SK-N-SH treated with all-trans-retinoic acid at 6 μM for 48 hours (cell line): ENCODE data around the gene MED15.
"Not testable (repeated sequence)": the region's sequence is repeated elsewhere in the genome, so short reads cannot be mapped to it uniquely, and the experiment has no call there.

Experiments used
- ATAC-seq: fragments of 200-7000 bp; cut with Tn5 transposase; 3 replicates; pipeline ENCODE4 v1.9.1; 2020; ENCODE audit warnings: mild to moderate bottlenecking, moderate library complexity
- ARNTL ChIP-seq: fragments of 450-650 bp; formaldehyde crosslinking; IDR thresholded peaks from 2 replicates; pipeline ENCODE4 v1.5.0; 2020; ENCODE audit warnings: low read depth, mild to moderate bottlenecking, moderate library complexity, borderline replicate concordance
- BACH2 ChIP-seq: fragments of 250-450 bp; sonication (Bioruptor Pico); IDR thresholded peaks from 2 replicates; pipeline ENCODE4 v1.9.0; 2021; ENCODE audit warnings: mild to moderate bottlenecking, borderline replicate concordance
- CSDC2 ChIP-seq: fragments of 250-450 bp; sonication (Bioruptor Pico); IDR thresholded peaks from 2 replicates; pipeline ENCODE4 v1.5.0; 2020; ENCODE audit warnings: mild to moderate bottlenecking, moderate library complexity
- CSRNP3 ChIP-seq: fragments of 250-450 bp; sonication (Bioruptor Pico); IDR thresholded peaks from 2 replicates; pipeline ENCODE4 v1.5.1; 2021; ENCODE audit warnings: mild to moderate bottlenecking, moderate library complexity
- ESRRG ChIP-seq: fragments of 250-450 bp; sonication (Bioruptor Pico); IDR thresholded peaks from 2 replicates; pipeline ENCODE4 v1.6.1; 2021; ENCODE audit warnings: mild to moderate bottlenecking
- POU6F1 ChIP-seq: fragments of 250-450 bp; sonication (Bioruptor Pico); IDR thresholded peaks from 2 replicates; pipeline ENCODE4 v1.8.0; 2021; ENCODE audit warnings: low read depth, mild to moderate bottlenecking, moderate library complexity, borderline replicate concordance
- SNAI2 ChIP-seq: fragments of 250-450 bp; sonication (Bioruptor Pico); IDR thresholded peaks from 2 replicates; pipeline ENCODE4 v1.5.0; 2020; ENCODE audit warnings: mild to moderate bottlenecking, moderate library complexity
- TCF4 ChIP-seq: fragments of 250-450 bp; sonication (Bioruptor Pico); IDR thresholded peaks from 2 replicates; pipeline ENCODE4 v1.8.0; 2021; ENCODE audit warnings: mild to moderate bottlenecking, moderate library complexity, borderline replicate concordance
- TOX ChIP-seq: fragments of 250-450 bp; sonication (Bioruptor Pico); IDR thresholded peaks from 2 replicates; pipeline ENCODE4 v1.8.0; 2021; ENCODE audit warnings: mild to moderate bottlenecking, moderate library complexity, borderline replicate concordance
- TSHZ2 ChIP-seq: fragments of 250-450 bp; sonication (Bioruptor Pico); IDR thresholded peaks from 2 replicates; pipeline ENCODE4 v1.5.0; 2020; ENCODE audit warnings: mild to moderate bottlenecking, moderate library complexity
- ZFP3 ChIP-seq: fragments of 250-450 bp; sonication (Bioruptor Pico); IDR thresholded peaks from 2 replicates; pipeline ENCODE4 v1.5.0; 2020; ENCODE audit warnings: mild to moderate bottlenecking, moderate library complexity
- ZFP30 ChIP-seq: fragments of 450-650 bp; formaldehyde crosslinking; IDR thresholded peaks from 2 replicates; pipeline ENCODE4 v1.5.0; 2022; ENCODE audit warnings: mild to moderate bottlenecking, moderate library complexity
- ZNF70 ChIP-seq: fragments of 450-650 bp; formaldehyde crosslinking; IDR thresholded peaks from 2 replicates; pipeline ENCODE4 v1.5.0; 2020; ENCODE audit warnings: mild to moderate bottlenecking, moderate library complexity
- ZNF8 ChIP-seq: fragments of 450-650 bp; formaldehyde crosslinking; IDR thresholded peaks from 2 replicates; pipeline ENCODE4 v1.5.0; 2020; ENCODE audit warnings: mild to moderate bottlenecking, moderate library complexity
- TF ChIP-seq, protein P1 (sequence below): fragments of 250-450 bp; sonication (Bioruptor Pico); IDR thresholded peaks from 2 replicates; pipeline ENCODE4 v1.8.0; 2020; ENCODE audit warnings: mild to moderate bottlenecking, moderate library complexity, borderline replicate concordance

MED15 gene

DNA sequence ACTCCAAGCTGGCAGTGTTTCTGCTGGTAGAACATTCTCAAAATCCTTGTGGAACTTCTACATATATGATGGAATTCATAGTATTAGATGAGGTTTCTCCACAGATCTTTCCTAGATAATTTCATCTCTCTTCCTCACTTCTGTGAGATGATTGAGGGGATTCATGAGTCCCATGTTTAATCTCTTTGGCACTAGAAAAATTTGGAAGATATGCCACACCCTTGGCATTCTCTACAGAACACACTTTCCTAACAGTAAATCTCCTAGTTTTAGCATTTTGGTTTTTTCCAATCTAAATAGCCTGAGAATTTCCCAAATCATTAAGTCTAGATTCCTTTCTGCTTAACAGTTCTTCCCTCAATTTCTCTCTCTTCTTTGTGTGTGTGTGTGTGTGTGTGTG, 35.3 kb downstream of the MED15 start:
- TF ChIP-seq ESRRG (CRISPR knock-in tag) = no peak
- TF ChIP-seq ARNTL (CRISPR knock-in tag) = no peak
- no peak for TF ChIP-seq TCF4
- TF ChIP-seq ZFP3 (CRISPR knock-in tag) = no peak
- TF ChIP-seq CSRNP3 (CRISPR knock-in tag) = no peak
- no peak for TF ChIP-seq BACH2 (CRISPR knock-in tag)
- no peak for TF ChIP-seq POU6F1
- TF ChIP-seq SNAI2 (CRISPR knock-in tag) = no peak
- TF ChIP-seq, protein P1, sequence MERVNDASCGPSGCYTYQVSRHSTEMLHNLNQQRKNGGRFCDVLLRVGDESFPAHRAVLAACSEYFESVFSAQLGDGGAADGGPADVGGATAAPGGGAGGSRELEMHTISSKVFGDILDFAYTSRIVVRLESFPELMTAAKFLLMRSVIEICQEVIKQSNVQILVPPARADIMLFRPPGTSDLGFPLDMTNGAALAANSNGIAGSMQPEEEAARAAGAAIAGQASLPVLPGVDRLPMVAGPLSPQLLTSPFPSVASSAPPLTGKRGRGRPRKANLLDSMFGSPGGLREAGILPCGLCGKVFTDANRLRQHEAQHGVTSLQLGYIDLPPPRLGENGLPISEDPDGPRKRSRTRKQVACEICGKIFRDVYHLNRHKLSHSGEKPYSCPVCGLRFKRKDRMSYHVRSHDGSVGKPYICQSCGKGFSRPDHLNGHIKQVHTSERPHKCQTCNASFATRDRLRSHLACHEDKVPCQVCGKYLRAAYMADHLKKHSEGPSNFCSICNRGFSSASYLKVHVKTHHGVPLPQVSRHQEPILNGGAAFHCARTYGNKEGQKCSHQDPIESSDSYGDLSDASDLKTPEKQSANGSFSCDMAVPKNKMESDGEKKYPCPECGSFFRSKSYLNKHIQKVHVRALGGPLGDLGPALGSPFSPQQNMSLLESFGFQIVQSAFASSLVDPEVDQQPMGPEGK = no peak
- TF ChIP-seq TSHZ2 (CRISPR knock-in tag) = no peak
- no peak for TF ChIP-seq ZNF8
- ATAC-seq = no peak

DNA sequence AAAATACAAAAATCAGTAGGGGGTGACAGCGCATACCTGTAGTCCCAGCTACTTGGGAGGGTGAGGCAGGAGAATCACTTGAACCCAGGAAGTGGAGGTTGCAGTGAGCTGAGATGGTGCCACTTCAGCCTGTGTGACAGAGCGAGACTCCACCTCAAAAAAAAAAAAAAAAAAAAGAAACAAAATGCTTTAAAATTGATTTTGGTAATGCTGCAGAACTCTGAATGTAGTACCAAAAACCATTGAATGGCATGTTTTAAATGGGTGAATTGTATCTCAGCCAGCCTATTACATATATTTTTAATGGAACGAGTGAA, 37.9 kb downstream of the MED15 start:
- ATAC-seq = not testable (repeated sequence)

DNA sequence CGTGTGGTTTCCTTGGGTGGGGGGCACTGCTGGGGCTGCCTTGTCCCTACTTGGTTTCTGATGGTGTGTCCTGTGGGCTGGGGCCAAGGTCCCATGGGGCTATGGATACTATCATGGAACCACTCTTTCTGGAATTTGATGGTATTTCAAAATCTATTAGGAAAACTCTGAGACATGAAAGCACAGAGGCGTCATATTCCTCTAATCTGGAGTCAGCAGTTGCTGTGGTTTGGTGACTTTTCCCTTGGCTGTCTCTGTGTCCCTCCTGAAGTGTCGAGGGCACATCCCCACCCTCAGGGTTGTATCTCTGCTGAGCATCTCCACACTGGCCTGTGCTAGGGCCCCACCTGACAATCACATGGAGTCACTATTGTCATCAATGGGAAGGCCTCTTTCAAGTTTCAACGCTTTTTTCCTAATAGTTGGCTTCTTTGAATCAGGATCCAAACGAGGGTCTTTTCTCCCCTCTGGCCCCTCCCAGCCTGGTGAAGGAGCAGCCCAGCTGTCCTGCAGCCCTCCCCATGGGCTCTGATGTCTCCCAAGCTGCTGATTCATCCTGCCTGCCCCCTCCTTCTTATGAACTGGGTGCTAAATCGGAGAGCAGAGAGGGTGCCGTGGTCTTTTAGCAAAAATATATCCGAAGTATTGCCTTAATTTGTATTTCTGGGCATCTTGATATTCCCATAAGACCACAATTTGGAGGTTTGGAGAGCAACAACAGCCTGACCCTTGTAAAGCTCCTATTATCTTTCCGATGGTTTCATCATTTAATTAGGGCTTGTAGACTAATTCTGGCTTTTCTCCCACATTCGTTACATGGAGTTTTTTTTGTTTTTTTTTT, 38.5 kb downstream of the MED15 start:
- ATAC-seq = no peak

More for the DNA sequence above, 38.5 kb downstream of the MED15 start:
- TF ChIP-seq ZFP30 (CRISPR knock-in tag) (no peak), ZNF70 (CRISPR knock-in tag) (no peak), ESRRG (CRISPR knock-in tag) (no peak), CSRNP3 (CRISPR knock-in tag) (no peak), CSDC2 (CRISPR knock-in tag) (no peak), TOX (CRISPR knock-in tag) (no peak), ZFP3 (CRISPR knock-in tag) (no peak), ZNF8 (no peak), SNAI2 (CRISPR knock-in tag) (no peak), TSHZ2 (CRISPR knock-in tag) (no peak)
